GM12878 (cell line): Measurements from ENCODE around the gene GFOD2. TPM values are rescaled to one million over a fixed set of nuclear protein-coding genes. Genes with fewer than 3 reads are reported as not detected.

Experiments used
- ATAC-seq: fragments of 200-7000 bp; cut with Tn5 transposase; 3 replicates; pipeline ENCODE4 v1.9.1; 2020; ENCODE audit warnings: mild to moderate bottlenecking, moderate library complexity
- BruUV-seq: library from RNA; stranded (reverse); fragments of 400-500 nt; replicated peaks from 2 replicates; lab custom pipeline; 2021; lab: Mats Ljungman, UMichigan
- CTCF ChIA-PET: fragments of 300-600 bp; sonication (Branson Sonifier 250); formaldehyde crosslinking; extraction: SDS; loops from one replicate; lab custom pipeline; 2021; ENCODE audit warnings: inconsistent platforms; lab: Yijun Ruan, JAX
- POLR2A ChIA-PET: fragments of 350-600 bp; formaldehyde crosslinking; extraction: SDS; loops from one replicate; lab custom pipeline; 2021; ENCODE audit warnings: inconsistent platforms; lab: Charles Lee
- RAD21 ChIA-PET: fragments of 300-600 bp; sonication (Branson Sonifier 250); formaldehyde crosslinking; loops from one replicate; lab custom pipeline; 2023; ENCODE audit warnings: antibody characterized with exemption; ENCODE audit not compliant: unreplicated experiment; lab: Charles Lee
- SMC1A ChIA-PET: fragments of 300-600 bp; sonication (Branson Sonifier 250); formaldehyde crosslinking; loops from one replicate; lab custom pipeline; 2023; ENCODE audit not compliant: unreplicated experiment, uncharacterized antibody; lab: Charles Lee
- DNase-seq: peaks from one replicate; pipeline ENCODE4 v3.0.0-alpha.2; 2011; ENCODE audit warnings: low read depth, low spot score
- FAIRE-seq: peaks from 3 replicates; lab custom pipeline; 2011; peaks lifted over from hg19 to GRCh38; lab: Jason Lieb, UNC
- H2AFZ ChIP-seq: 2 replicates; pipeline ENCODE4 v1.6.0; 2011; ENCODE audit warnings: low read depth, low read length, control low read depth; ENCODE audit not compliant: control insufficient read depth
- H3K27ac ChIP-seq: 2 replicates; pipeline ENCODE4 v1.5.1; 2011; ENCODE audit warnings: control low read depth; ENCODE audit not compliant: control insufficient read depth, insufficient read depth
- H3K27me3 ChIP-seq, 2 experiments: replicated peaks in 1 of 2; 2 replicates each; pipeline versions ENCODE4 v1.6.0 to v1.6.1; 2011; ENCODE audit warnings: low read length in 1 of 2; ENCODE audit not compliant: control insufficient read depth in 2 of 2, insufficient read depth in 2 of 2
- H3K36me3 ChIP-seq, 2 experiments: 2 replicates each; pipeline ENCODE4 v1.5.1; 2011; ENCODE audit warnings: low read length in 1 of 2; ENCODE audit not compliant: control insufficient read depth in 2 of 2, insufficient read depth in 2 of 2
- H3K4me1 ChIP-seq: 2 replicates; pipeline ENCODE4 v1.6.1; 2011; ENCODE audit warnings: mild to moderate bottlenecking, low read length, moderate library complexity, mixed read lengths; ENCODE audit not compliant: control insufficient read depth, insufficient read depth
- H3K4me2 ChIP-seq: 2 replicates; pipeline ENCODE4 v1.6.0; 2011; ENCODE audit warnings: control low read depth; ENCODE audit not compliant: control insufficient read depth, insufficient read depth
- H3K4me3 ChIP-seq: fragments of 200-600 bp; sonication (generic); 2 replicates; pipeline ENCODE4 v1.5.1; 2016
- H3K79me2 ChIP-seq: 2 replicates; pipeline ENCODE4 v1.6.0; 2011; ENCODE audit warnings: low read length; ENCODE audit not compliant: control insufficient read depth, insufficient read depth
- H3K9ac ChIP-seq: 2 replicates; pipeline ENCODE4 v1.8.0; 2011; ENCODE audit warnings: low read length, control low read depth, mixed read lengths; ENCODE audit not compliant: control insufficient read depth, insufficient read depth
- H3K9me3 ChIP-seq: replicated peaks from 3 replicates; pipeline ENCODE4 v1.5.1; 2011; ENCODE audit warnings: mild to moderate bottlenecking, low read length; ENCODE audit not compliant: control insufficient read depth, insufficient read depth
- H4K20me1 ChIP-seq: 2 replicates; pipeline ENCODE4 v1.6.0; 2011; ENCODE audit not compliant: control insufficient read depth, insufficient read depth
- EZH2 ChIP-seq: IDR thresholded peaks from 2 replicates; pipeline ENCODE4 v1.6.1; 2012; ENCODE audit warnings: low read depth, mild to moderate bottlenecking, control low read depth, inconsistent platforms, low read length, borderline replicate concordance; ENCODE audit not compliant: control insufficient read depth
- FOS ChIP-seq: IDR thresholded peaks from 3 replicates; pipeline ENCODE4 v1.6.1; 2011; ENCODE audit warnings: borderline replicate concordance; ENCODE audit not compliant: insufficient read length; ENCODE audit errors: extremely low read depth
- GABPA ChIP-seq: IDR thresholded peaks from 2 replicates; pipeline ENCODE4 v1.6.1; 2014; ENCODE audit warnings: antibody characterized with exemption, low read depth, mild to moderate bottlenecking, inconsistent platforms
- MTA2 ChIP-seq: fragments of 450-650 bp; IDR thresholded peaks from 2 replicates; pipeline ENCODE4 v1.6.1; 2016; ENCODE audit warnings: low read depth, mild to moderate bottlenecking, moderate library complexity
- MTA3 ChIP-seq: IDR thresholded peaks from 2 replicates; pipeline ENCODE4 v1.6.1; 2012; ENCODE audit warnings: low read length, inconsistent platforms, borderline replicate concordance
- MXI1 ChIP-seq: fragments of 150-350 bp; IDR thresholded peaks from 2 replicates; pipeline ENCODE4 v1.6.1; 2011; ENCODE audit warnings: low read depth, mild to moderate bottlenecking, inconsistent platforms, low read length, improper control_type of control experiment
- NFYA ChIP-seq: IDR thresholded peaks from 2 replicates; pipeline ENCODE4 v1.6.1; 2011; ENCODE audit warnings: low read depth, mild to moderate bottlenecking, low read length, improper control_type of control experiment, borderline replicate concordance
- RAD51 ChIP-seq: fragments of 450-650 bp; IDR thresholded peaks from 2 replicates; pipeline ENCODE4 v1.6.1; 2016; ENCODE audit warnings: moderate library complexity, mild to moderate bottlenecking, inconsistent platforms
- RELA ChIP-seq: fragments of 450-650 bp; IDR thresholded peaks from 2 replicates; pipeline ENCODE4 v1.8.0; 2014; ENCODE audit warnings: borderline replicate concordance; ENCODE audit not compliant: partially characterized antibody
- TCF7 ChIP-seq: IDR thresholded peaks from 2 replicates; pipeline ENCODE4 v1.6.1; 2014; ENCODE audit warnings: antibody characterized with exemption, borderline replicate concordance
- WGBS: methylation state at CpG from one replicate; pipeline ENCODE4 v1.1.6; 2016; ENCODE audit warnings: low lambda C conversion rate; ENCODE audit not compliant: insufficient replicate concordance, insufficient coverage; ENCODE audit errors: missing lambda C conversion rate; 5-methylcytosine and 5-hydroxymethylcytosine counted together
- in situ Hi-C: fragments of 300-500 bp; cut with MboI; formaldehyde crosslinking; loops from 9 replicates; pipeline ENCODE4 v1.14.3; 2018; ENCODE audit warnings: mixed read lengths
- intact Hi-C: fragments of 100-400 bp; cut with micrococcal nuclease; formaldehyde crosslinking; loops from one replicate; pipeline ENCODE4 v1.14.2; 2022; ENCODE audit not compliant: unreplicated experiment
- polyA plus RNA-seq, 11 experiments: library from polyadenylated mRNA; depleted of rRNA in 4 of 11; unstranded in 6 of 11; stranded (reverse) in 5 of 11; fragments of >200 nt; fragmentation: Nextera tagmentation in 4 of 11; fragmentation: Illumina TruSeq in 1 of 11; extraction: Ambion mirVana in 4 of 11; extraction: Trizol in 1 of 11; gene quantifications; 1 replicate in 1 of 11; 2 replicates in 10 of 11; pipeline versions ENCODE4 v1.2.1 to v1.2.3, GENCODE V29; 2011 to 2016; ENCODE audit warnings: inconsistent platforms in 2 of 11, missing spikeins in 2 of 11, low read depth in 1 of 11
- total RNA-seq, 4 experiments: library from RNA; depleted of rRNA in 3 of 4; stranded (reverse); fragments of >200 nt in 3 of 4; fragmentation: Illumina TruSeq in 1 of 4; extraction: Trizol in 1 of 4; gene quantifications; 2 replicates each; pipeline versions ENCODE4 v1.2.1 to v1.2.3, GENCODE V29; 2013 to 2021
- TF ChIP-seq, protein P1 (sequence below): IDR thresholded peaks from 2 replicates; pipeline ENCODE4 v1.6.1; 2011; ENCODE audit warnings: mild to moderate bottlenecking, low read depth, low read length, moderate library complexity; ENCODE audit not compliant: insufficient replicate concordance
- TF ChIP-seq, protein P2 (sequence below): fragments of 450-650 bp; IDR thresholded peaks from 2 replicates; pipeline ENCODE4 v1.6.1; 2017; ENCODE audit warnings: mild to moderate bottlenecking, moderate library complexity
- TF ChIP-seq, protein P3 (sequence below): fragments of 150-350 bp; IDR thresholded peaks from 2 replicates; pipeline ENCODE4 v1.6.1; 2016; ENCODE audit warnings: low read depth, low read length
- TF ChIP-seq, protein P4 (sequence below): fragments of 450-650 bp; IDR thresholded peaks from 2 replicates; pipeline ENCODE4 v1.6.1; 2017; ENCODE audit warnings: mild to moderate bottlenecking

The GFOD2 gene
- total and polyA plus RNA-seq, 10 of the 15 experiments (the other 5 are each of a cell fraction or from before 2014, with no cell fraction given) = 2.0 to 15.9 (median 12.0) TPM

DNA sequence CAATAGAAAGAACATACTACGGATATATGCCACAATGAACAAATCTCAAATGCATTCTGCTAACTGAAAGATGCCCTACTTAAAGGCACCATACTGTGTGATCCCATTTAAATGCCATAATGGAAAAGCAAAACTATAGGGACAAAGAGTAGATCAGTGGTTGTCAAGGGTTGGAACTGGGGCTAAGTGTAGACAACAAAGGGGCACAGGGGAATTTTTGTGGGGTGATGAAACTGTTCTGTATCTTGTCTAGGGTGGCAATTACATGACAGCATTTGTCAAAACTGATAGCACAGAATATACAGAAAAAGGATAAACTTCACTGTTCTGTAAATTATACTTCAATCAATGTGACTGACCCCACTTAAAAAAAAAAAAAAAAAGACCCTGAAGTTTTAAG is 17.7 kb downstream of the GFOD2 start:
- H3K27me3 ChIP-seq = no peaks in the 10 kb centered on the region
- in situ Hi-C loops (no loop called here), intact Hi-C loops (no loop called here)
- ChIA-PET SMC1A (interaction anchor here (1.1 to 1.3 kb wide), 2 partner anchors 18 to 52 kb away, joined by 3 read pairs; no protein-coding TSS in a partner anchor), POLR2A (no interaction called here), CTCF (no interaction called here), RAD21 (no interaction called here)
- no TSS peak for BruUV-seq
- DNase-seq = no peak
- peaks cover 0 to 3% of the 10 kb centered on the region in 2 experiments; a peak in 3 of 4 replicates for H3K36me3 ChIP-seq
- H3K4me2 ChIP-seq = no peak overlapping the region
- H3K79me2 ChIP-seq = no peaks in the 10 kb centered on the region
- H3K9me3 ChIP-seq = no peaks in the 10 kb centered on the region; the same call in 2 of the 3 replicates
- H3K9ac ChIP-seq = no peak overlapping the region
- no peak overlapping the region for H3K4me3 ChIP-seq
- H3K4me1 ChIP-seq = no peaks in the 10 kb centered on the region
- peak; percentile 38 for FAIRE-seq
- H3K27ac ChIP-seq = no peak overlapping the region
- no peak overlapping the region for H2AFZ ChIP-seq
- no peak for ATAC-seq
- 93% methylated on average over 1 of the region's 1 CpG for WGBS
- no peaks in the 10 kb centered on the region for H4K20me1 ChIP-seq
- TF ChIP-seq RAD51 = no peak
- TF ChIP-seq, protein P1, sequence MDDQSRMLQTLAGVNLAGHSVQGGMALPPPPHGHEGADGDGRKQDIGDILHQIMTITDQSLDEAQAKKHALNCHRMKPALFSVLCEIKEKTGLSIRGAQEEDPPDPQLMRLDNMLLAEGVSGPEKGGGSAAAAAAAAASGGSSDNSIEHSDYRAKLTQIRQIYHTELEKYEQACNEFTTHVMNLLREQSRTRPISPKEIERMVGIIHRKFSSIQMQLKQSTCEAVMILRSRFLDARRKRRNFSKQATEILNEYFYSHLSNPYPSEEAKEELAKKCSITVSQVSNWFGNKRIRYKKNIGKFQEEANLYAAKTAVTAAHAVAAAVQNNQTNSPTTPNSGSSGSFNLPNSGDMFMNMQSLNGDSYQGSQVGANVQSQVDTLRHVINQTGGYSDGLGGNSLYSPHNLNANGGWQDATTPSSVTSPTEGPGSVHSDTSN = no peak
- no peak for TF ChIP-seq MXI1
- TF ChIP-seq NFYA = no peak
- TF ChIP-seq EZH2 = no peak
- TF ChIP-seq, protein P2, sequence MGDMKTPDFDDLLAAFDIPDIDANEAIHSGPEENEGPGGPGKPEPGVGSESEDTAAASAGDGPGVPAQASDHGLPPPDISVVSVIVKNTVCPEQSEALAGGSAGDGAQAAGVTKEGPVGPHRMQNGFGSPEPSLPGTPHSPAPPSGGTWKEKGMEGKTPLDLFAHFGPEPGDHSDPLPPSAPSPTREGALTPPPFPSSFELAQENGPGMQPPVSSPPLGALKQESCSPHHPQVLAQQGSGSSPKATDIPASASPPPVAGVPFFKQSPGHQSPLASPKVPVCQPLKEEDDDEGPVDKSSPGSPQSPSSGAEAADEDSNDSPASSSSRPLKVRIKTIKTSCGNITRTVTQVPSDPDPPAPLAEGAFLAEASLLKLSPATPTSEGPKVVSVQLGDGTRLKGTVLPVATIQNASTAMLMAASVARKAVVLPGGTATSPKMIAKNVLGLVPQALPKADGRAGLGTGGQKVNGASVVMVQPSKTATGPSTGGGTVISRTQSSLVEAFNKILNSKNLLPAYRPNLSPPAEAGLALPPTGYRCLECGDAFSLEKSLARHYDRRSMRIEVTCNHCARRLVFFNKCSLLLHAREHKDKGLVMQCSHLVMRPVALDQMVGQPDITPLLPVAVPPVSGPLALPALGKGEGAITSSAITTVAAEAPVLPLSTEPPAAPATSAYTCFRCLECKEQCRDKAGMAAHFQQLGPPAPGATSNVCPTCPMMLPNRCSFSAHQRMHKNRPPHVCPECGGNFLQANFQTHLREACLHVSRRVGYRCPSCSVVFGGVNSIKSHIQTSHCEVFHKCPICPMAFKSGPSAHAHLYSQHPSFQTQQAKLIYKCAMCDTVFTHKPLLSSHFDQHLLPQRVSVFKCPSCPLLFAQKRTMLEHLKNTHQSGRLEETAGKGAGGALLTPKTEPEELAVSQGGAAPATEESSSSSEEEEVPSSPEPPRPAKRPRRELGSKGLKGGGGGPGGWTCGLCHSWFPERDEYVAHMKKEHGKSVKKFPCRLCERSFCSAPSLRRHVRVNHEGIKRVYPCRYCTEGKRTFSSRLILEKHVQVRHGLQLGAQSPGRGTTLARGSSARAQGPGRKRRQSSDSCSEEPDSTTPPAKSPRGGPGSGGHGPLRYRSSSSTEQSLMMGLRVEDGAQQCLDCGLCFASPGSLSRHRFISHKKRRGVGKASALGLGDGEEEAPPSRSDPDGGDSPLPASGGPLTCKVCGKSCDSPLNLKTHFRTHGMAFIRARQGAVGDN = no peak
- no peak for TF ChIP-seq MTA3
- no peak for TF ChIP-seq RELA
- no peak for TF ChIP-seq MTA2
- TF ChIP-seq GABPA = no peak
- TF ChIP-seq, protein P3, sequence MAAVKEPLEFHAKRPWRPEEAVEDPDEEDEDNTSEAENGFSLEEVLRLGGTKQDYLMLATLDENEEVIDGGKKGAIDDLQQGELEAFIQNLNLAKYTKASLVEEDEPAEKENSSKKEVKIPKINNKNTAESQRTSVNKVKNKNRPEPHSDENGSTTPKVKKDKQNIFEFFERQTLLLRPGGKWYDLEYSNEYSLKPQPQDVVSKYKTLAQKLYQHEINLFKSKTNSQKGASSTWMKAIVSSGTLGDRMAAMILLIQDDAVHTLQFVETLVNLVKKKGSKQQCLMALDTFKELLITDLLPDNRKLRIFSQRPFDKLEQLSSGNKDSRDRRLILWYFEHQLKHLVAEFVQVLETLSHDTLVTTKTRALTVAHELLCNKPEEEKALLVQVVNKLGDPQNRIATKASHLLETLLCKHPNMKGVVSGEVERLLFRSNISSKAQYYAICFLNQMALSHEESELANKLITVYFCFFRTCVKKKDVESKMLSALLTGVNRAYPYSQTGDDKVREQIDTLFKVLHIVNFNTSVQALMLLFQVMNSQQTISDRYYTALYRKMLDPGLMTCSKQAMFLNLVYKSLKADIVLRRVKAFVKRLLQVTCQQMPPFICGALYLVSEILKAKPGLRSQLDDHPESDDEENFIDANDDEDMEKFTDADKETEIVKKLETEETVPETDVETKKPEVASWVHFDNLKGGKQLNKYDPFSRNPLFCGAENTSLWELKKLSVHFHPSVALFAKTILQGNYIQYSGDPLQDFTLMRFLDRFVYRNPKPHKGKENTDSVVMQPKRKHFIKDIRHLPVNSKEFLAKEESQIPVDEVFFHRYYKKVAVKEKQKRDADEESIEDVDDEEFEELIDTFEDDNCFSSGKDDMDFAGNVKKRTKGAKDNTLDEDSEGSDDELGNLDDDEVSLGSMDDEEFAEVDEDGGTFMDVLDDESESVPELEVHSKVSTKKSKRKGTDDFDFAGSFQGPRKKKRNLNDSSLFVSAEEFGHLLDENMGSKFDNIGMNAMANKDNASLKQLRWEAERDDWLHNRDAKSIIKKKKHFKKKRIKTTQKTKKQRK = no peak
- TF ChIP-seq, protein P4, sequence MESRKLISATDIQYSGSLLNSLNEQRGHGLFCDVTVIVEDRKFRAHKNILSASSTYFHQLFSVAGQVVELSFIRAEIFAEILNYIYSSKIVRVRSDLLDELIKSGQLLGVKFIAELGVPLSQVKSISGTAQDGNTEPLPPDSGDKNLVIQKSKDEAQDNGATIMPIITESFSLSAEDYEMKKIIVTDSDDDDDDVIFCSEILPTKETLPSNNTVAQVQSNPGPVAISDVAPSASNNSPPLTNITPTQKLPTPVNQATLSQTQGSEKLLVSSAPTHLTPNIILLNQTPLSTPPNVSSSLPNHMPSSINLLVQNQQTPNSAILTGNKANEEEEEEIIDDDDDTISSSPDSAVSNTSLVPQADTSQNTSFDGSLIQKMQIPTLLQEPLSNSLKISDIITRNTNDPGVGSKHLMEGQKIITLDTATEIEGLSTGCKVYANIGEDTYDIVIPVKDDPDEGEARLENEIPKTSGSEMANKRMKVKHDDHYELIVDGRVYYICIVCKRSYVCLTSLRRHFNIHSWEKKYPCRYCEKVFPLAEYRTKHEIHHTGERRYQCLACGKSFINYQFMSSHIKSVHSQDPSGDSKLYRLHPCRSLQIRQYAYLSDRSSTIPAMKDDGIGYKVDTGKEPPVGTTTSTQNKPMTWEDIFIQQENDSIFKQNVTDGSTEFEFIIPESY = no peak
- no peak for TF ChIP-seq FOS
- no peak for TF ChIP-seq TCF7
